ENCODE results near the gene CXCL16. TPM values are rescaled to one million over a fixed set of nuclear protein-coding genes. Genes with fewer than 3 reads are reported as not detected.

Gene CXCL16
- total and polyA plus RNA-seq, 10 of the 15 experiments (the other 5 are each of a cell fraction or from before 2014, with no cell fraction given), result 0.15 to 2.2 (median 0.65) TPM

DNA sequence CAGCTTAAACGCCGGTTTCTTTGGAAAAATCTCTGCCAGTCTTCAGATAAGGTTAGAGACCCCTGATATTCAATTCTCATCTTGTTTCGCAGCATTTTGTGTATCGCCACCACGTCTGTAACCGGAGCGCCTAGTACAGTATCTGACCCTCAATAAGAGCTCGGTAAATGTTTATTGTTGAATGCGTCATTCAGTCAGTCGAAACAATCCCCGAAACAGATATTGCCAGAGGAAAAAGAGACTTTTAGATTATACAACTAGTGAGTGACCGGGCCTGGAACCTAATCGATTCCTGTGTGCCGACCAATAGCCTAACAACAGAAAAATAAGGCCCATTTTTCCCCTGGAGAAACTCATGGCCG, 36.4 kb downstream of the CXCL16 start:
- TF ChIP-seq NBN (IDR thresholded peaks at IDR 0.05), result no peak
- TF ChIP-seq PML (IDR thresholded peaks at IDR 0.05; ENCODE audit: low read length), result no peak
- no peak for TF ChIP-seq FOXK2 (IDR thresholded peaks at IDR 0.05)
- TF ChIP-seq NR2F1 (conservative IDR thresholded peaks at IDR 0.05), result no peak
- no peak for TF ChIP-seq SMAD5 (IDR thresholded peaks at IDR 0.05; ENCODE audit: low read depth)
- TF ChIP-seq SIN3A (IDR thresholded peaks at IDR 0.05; ENCODE audit: low read depth, low read length), result no peak
- ChIA-PET CTCF (interaction anchor here (1.2 to 2.9 kb wide), 3 partner anchors 86 to 488 kb away, joined by 3 to 13 read pairs (median 5); partner anchors contain the start of gene GLTPD2), RAD21 (ENCODE audit: unreplicated experiment) (no interaction called here), POLR2A (interaction anchor here (0.5 to 2.2 kb wide), 7 partner anchors 8 to 976 kb away, joined by 3 to 7 read pairs (median 4); no protein-coding TSS in a partner anchor), SMC1A (ENCODE audit: uncharacterized antibody, unreplicated experiment) (interaction anchor here (0.7 to 2.5 kb wide), 2 partner anchors 8 to 136 kb away, joined by 3 to 8 read pairs; no protein-coding TSS in a partner anchor)
- Histone ChIP-seq H3K27ac (ENCODE audit: control insufficient read depth, insufficient read depth) (peak overlapping the region; percentile 71), H3K36me3 (ENCODE audit: control insufficient read depth in 2 of 2, insufficient read depth in 2 of 2, low read length in 1 of 2) (no peaks in the 10 kb centered on the region), H4K20me1 (ENCODE audit: control insufficient read depth, insufficient read depth) (no peaks in the 10 kb centered on the region), H3K4me2 (ENCODE audit: control insufficient read depth, insufficient read depth) (peak overlapping the region; percentile 91), H3K79me2 (ENCODE audit: control insufficient read depth, insufficient read depth, low read length) (peaks cover 28% of the 10 kb centered on the region), H3K4me1 (ENCODE audit: control insufficient read depth, insufficient read depth, low read length) (peaks cover 5% of the 10 kb centered on the region), H2AFZ (ENCODE audit: control insufficient read depth, low read depth, low read length) (peak overlapping the region; percentile 92), H3K9ac (ENCODE audit: control insufficient read depth, insufficient read depth, low read length) (peak overlapping the region; percentile 81), H3K9me3 (replicated peaks; ENCODE audit: control insufficient read depth, insufficient read depth, low read length) (no peaks in the 10 kb centered on the region; the same call in 2 of the 3 replicates), H3K27me3 (replicated peaks in 1 of 2; ENCODE audit: control insufficient read depth in 2 of 2, insufficient read depth in 2 of 2, low read length in 1 of 2) (no peaks in the 10 kb centered on the region), H3K4me3 (peak overlapping the region; percentile 82)
- WGBS (ENCODE audit: insufficient coverage, insufficient replicate concordance, low lambda C conversion rate, missing lambda C conversion rate), result 2% methylated on average over 15 of the region's 15 CpGs
- intact Hi-C loops (cut with micrococcal nuclease; ENCODE audit: unreplicated experiment) (no loop called here), in situ Hi-C loops (cut with MboI) (no loop called here)
- DNase-seq (ENCODE audit: low read depth, low spot score), result no peak
- no TSS peak for BruUV-seq (replicated peaks)
- no peak for FAIRE-seq
- ATAC-seq, result no peak

DNA sequence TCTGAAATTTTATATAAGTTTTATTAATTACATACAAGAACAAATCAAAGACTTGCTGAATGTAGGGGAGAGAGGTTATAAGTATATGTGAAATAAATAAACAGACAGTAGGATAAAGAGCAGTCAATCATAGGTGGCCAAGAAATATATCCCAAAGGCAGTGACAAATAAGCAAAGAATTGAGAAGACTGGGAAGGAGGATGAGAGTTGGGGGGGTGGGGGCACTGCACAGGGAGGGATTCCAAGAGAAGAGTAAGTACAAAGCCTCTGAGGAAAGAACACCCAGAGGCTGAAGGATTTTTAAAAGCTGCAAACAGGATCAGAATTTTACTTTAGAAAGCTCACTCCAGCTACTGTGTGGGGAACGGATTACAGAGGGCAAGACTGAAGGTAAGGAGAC, 38.6 kb downstream of the CXCL16 start:
- BruUV-seq (replicated peaks), result no TSS peak
- Histone ChIP-seq H3K4me1 (ENCODE audit: control insufficient read depth, insufficient read depth, low read length) (peaks cover 15% of the 10 kb centered on the region), H3K9me3 (replicated peaks; ENCODE audit: control insufficient read depth, insufficient read depth, low read length) (no peaks in the 10 kb centered on the region), H3K27me3 (replicated peaks in 1 of 2; ENCODE audit: control insufficient read depth in 2 of 2, insufficient read depth in 2 of 2, low read length in 1 of 2) (no peaks in the 10 kb centered on the region), H3K9ac (ENCODE audit: control insufficient read depth, insufficient read depth, low read length) (no peak overlapping the region), H2AFZ (ENCODE audit: control insufficient read depth, low read depth, low read length) (no peak overlapping the region), H3K4me3 (no peak overlapping the region), H3K27ac (ENCODE audit: control insufficient read depth, insufficient read depth) (no peak overlapping the region), H3K79me2 (ENCODE audit: control insufficient read depth, insufficient read depth, low read length) (peaks cover 38% of the 10 kb centered on the region), H3K4me2 (ENCODE audit: control insufficient read depth, insufficient read depth) (peak overlapping the region; percentile 22; the same call in 1 of the 2 replicates), H4K20me1 (ENCODE audit: control insufficient read depth, insufficient read depth) (no peaks in the 10 kb centered on the region; the same call in 1 of the 2 replicates), H3K36me3 (ENCODE audit: control insufficient read depth in 2 of 2, insufficient read depth in 2 of 2, low read length in 1 of 2) (peaks cover 0 to 3% of the 10 kb centered on the region in 2 experiments; a peak in 1 of 4 replicates)
- intact Hi-C loops (cut with micrococcal nuclease; ENCODE audit: unreplicated experiment) (no loop called here), in situ Hi-C loops (cut with MboI) (no loop called here)
- POLR2A ChIA-PET, result interaction anchor here (0.5 to 1.4 kb wide), 7 partner anchors 9 to 413 kb away, joined by 3 to 8 read pairs (median 3); partner anchors contain the start of gene ARRB2
- FAIRE-seq, result no peak
- no peak for DNase-seq (ENCODE audit: low read depth, low spot score)
- SMC1A ChIA-PET (ENCODE audit: uncharacterized antibody, unreplicated experiment), result interaction anchor here (0.7 kb wide), 1 partner anchor 1730 kb away, joined by 3 read pairs; no protein-coding TSS in a partner anchor
- RAD21 ChIA-PET (ENCODE audit: unreplicated experiment), result interaction anchor here (0.7 to 1.5 kb wide), 4 partner anchors 9 to 187 kb away, joined by 3 to 4 read pairs (median 3); partner anchors contain the start of gene ARRB2
- WGBS (ENCODE audit: insufficient coverage, insufficient replicate concordance, low lambda C conversion rate, missing lambda C conversion rate), result 95% methylated on average over 1 of the region's 1 CpG
- no peak for ATAC-seq
- CTCF ChIA-PET, result interaction anchor here (0.8 to 2.9 kb wide), 4 partner anchors 8 to 134 kb away, joined by 3 to 13 read pairs (median 4); no protein-coding TSS in a partner anchor
- TF ChIP-seq ZNF217 (IDR thresholded peaks at IDR 0.05) (no peak), POLR2A (IDR thresholded peaks at IDR 0.05; ENCODE audit: low read depth, low read length) (no peak), TARDBP (IDR thresholded peaks at IDR 0.05; ENCODE audit: borderline replicate concordance) (no peak), CBX5 (IDR thresholded peaks at IDR 0.05; ENCODE audit: low read depth) (no peak), RB1 (IDR thresholded peaks at IDR 0.05; ENCODE audit: borderline replicate concordance) (no peak), IRF4 (IDR thresholded peaks at IDR 0.05; ENCODE audit: low read depth, low read length) (no peak), EED (IDR thresholded peaks at IDR 0.05; ENCODE audit: low read depth) (no peak), STAT1 (conservative IDR thresholded peaks at IDR 0.05) (no peak), POU2F2 (IDR thresholded peaks at IDR 0.05; ENCODE audit: borderline replicate concordance, low read depth, low read length) (no peak), CEBPB (IDR thresholded peaks at IDR 0.05; ENCODE audit: borderline replicate concordance in 1 of 2, low read depth in 2 of 2, low read length in 2 of 2) (no peak), HDAC6 (IDR thresholded peaks at IDR 0.05; ENCODE audit: unreplicated experiment) (no peak), POLR2AphosphoS2 (IDR thresholded peaks at IDR 0.05; ENCODE audit: low read depth, low read length) (no peak), PAX8 (IDR thresholded peaks at IDR 0.05) (no peak)
- TF ChIP-seq, protein P1, sequence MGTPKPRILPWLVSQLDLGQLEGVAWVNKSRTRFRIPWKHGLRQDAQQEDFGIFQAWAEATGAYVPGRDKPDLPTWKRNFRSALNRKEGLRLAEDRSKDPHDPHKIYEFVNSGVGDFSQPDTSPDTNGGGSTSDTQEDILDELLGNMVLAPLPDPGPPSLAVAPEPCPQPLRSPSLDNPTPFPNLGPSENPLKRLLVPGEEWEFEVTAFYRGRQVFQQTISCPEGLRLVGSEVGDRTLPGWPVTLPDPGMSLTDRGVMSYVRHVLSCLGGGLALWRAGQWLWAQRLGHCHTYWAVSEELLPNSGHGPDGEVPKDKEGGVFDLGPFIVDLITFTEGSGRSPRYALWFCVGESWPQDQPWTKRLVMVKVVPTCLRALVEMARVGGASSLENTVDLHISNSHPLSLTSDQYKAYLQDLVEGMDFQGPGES (IDR thresholded peaks at IDR 0.05), result no peak

Measured in GM12878 (cell line).